HEK293 (cell line): Measurements from ENCODE around the gene TRAF2.

Experiments used
- RBAK ChIP-seq: fragments of 450-650 bp; formaldehyde crosslinking; IDR thresholded peaks from 2 replicates; pipeline ENCODE4 v1.5.1; 2016; ENCODE audit warnings: missing biosample characterization, missing genetic modification characterization
- SP7 ChIP-seq: fragments of 450-650 bp; formaldehyde crosslinking; IDR thresholded peaks from 2 replicates; pipeline ENCODE4 v1.5.1; 2016; ENCODE audit warnings: missing biosample characterization, missing genetic modification characterization
- ZBTB1 ChIP-seq: fragments of 450-650 bp; formaldehyde crosslinking; IDR thresholded peaks from 2 replicates; pipeline ENCODE4 v1.5.1; 2016; ENCODE audit warnings: missing biosample characterization, missing genetic modification characterization
- ZFP3 ChIP-seq: fragments of 450-650 bp; formaldehyde crosslinking; IDR thresholded peaks from 2 replicates; pipeline ENCODE4 v1.5.1; 2016; ENCODE audit warnings: low read depth, missing biosample characterization, missing genetic modification characterization
- ZNF16 ChIP-seq: fragments of 450-650 bp; formaldehyde crosslinking; IDR thresholded peaks from 2 replicates; pipeline ENCODE4 v1.5.1; 2016; ENCODE audit warnings: low read depth, missing biosample characterization, missing genetic modification characterization
- ZNF169 ChIP-seq: fragments of 450-650 bp; formaldehyde crosslinking; IDR thresholded peaks from 2 replicates; pipeline ENCODE4 v1.5.1; 2016; ENCODE audit warnings: missing biosample characterization, missing genetic modification characterization
- ZNF175 ChIP-seq: fragments of 450-650 bp; formaldehyde crosslinking; IDR thresholded peaks from 2 replicates; pipeline ENCODE4 v1.5.1; 2016; ENCODE audit warnings: missing biosample characterization, missing genetic modification characterization
- ZNF639 ChIP-seq: fragments of 450-650 bp; formaldehyde crosslinking; IDR thresholded peaks from 2 replicates; pipeline ENCODE4 v1.5.1; 2016; ENCODE audit warnings: missing biosample characterization, missing genetic modification characterization
- TF ChIP-seq, protein P1 (sequence below): fragments of 450-650 bp; formaldehyde crosslinking; IDR thresholded peaks from 2 replicates; pipeline ENCODE4 v1.5.1; 2016; ENCODE audit warnings: missing biosample characterization, missing genetic modification characterization
- TF ChIP-seq, protein P2 (sequence below): fragments of 450-650 bp; formaldehyde crosslinking; IDR thresholded peaks from 2 replicates; pipeline ENCODE4 v1.5.1; 2016; ENCODE audit warnings: missing biosample characterization, missing genetic modification characterization
- TF ChIP-seq, protein P3 (sequence below): fragments of 450-650 bp; formaldehyde crosslinking; IDR thresholded peaks from 2 replicates; pipeline ENCODE4 v1.5.1; 2016; ENCODE audit warnings: missing biosample characterization, missing genetic modification characterization, low read depth
- TF ChIP-seq, protein P4 (sequence below): fragments of 450-650 bp; formaldehyde crosslinking; IDR thresholded peaks from 2 replicates; pipeline ENCODE4 v1.5.1; 2017; ENCODE audit warnings: missing biosample characterization, mild to moderate bottlenecking, missing genetic modification characterization, moderate library complexity

DNA sequence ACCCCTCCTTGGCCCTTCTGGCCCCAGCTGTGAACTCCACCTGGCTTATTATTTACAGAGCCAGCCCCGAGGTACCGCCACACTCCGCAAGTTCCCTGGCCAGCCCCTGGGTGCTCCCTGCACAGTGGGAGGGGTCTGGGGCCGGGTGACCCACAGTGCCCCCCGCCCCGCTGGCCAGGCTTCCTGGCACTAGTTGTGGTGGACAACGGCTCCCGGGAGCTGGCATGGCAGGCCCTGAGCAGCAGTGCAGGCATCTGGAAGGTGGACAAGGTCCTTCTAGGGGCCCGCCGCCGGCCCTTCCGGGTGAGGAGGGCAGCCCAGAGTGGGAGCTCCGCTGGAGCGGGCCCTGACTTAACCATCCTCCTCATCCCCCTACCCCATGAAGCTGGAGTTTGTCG, 30.2 kb upstream of the TRAF2 start:
- TF ChIP-seq ZFP3 (tag by site-specific recombination) (no peak), RBAK (no peak), ZNF639 (tag by site-specific recombination) (no peak), ZNF169 (tag by site-specific recombination) (no peak), ZNF175 (tag by site-specific recombination) (no peak), SP7 (tag by site-specific recombination) (no peak), ZBTB1 (no peak), ZNF16 (no peak)
- TF ChIP-seq, protein P1, sequence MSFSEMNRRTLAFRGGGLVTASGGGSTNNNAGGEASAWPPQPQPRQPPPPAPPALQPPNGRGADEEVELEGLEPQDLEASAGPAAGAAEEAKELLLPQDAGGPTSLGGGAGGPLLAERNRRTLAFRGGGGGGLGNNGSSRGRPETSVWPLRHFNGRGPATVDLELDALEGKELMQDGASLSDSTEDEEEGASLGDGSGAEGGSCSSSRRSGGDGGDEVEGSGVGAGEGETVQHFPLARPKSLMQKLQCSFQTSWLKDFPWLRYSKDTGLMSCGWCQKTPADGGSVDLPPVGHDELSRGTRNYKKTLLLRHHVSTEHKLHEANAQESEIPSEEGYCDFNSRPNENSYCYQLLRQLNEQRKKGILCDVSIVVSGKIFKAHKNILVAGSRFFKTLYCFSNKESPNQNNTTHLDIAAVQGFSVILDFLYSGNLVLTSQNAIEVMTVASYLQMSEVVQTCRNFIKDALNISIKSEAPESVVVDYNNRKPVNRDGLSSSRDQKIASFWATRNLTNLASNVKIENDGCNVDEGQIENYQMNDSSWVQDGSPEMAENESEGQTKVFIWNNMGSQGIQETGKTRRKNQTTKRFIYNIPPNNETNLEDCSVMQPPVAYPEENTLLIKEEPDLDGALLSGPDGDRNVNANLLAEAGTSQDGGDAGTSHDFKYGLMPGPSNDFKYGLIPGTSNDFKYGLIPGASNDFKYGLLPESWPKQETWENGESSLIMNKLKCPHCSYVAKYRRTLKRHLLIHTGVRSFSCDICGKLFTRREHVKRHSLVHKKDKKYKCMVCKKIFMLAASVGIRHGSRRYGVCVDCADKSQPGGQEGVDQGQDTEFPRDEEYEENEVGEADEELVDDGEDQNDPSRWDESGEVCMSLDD (tag by site-specific recombination), result no peak
- TF ChIP-seq, protein P2, sequence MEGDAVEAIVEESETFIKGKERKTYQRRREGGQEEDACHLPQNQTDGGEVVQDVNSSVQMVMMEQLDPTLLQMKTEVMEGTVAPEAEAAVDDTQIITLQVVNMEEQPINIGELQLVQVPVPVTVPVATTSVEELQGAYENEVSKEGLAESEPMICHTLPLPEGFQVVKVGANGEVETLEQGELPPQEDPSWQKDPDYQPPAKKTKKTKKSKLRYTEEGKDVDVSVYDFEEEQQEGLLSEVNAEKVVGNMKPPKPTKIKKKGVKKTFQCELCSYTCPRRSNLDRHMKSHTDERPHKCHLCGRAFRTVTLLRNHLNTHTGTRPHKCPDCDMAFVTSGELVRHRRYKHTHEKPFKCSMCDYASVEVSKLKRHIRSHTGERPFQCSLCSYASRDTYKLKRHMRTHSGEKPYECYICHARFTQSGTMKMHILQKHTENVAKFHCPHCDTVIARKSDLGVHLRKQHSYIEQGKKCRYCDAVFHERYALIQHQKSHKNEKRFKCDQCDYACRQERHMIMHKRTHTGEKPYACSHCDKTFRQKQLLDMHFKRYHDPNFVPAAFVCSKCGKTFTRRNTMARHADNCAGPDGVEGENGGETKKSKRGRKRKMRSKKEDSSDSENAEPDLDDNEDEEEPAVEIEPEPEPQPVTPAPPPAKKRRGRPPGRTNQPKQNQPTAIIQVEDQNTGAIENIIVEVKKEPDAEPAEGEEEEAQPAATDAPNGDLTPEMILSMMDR (tag by site-specific recombination), result no peak
- TF ChIP-seq, protein P3, sequence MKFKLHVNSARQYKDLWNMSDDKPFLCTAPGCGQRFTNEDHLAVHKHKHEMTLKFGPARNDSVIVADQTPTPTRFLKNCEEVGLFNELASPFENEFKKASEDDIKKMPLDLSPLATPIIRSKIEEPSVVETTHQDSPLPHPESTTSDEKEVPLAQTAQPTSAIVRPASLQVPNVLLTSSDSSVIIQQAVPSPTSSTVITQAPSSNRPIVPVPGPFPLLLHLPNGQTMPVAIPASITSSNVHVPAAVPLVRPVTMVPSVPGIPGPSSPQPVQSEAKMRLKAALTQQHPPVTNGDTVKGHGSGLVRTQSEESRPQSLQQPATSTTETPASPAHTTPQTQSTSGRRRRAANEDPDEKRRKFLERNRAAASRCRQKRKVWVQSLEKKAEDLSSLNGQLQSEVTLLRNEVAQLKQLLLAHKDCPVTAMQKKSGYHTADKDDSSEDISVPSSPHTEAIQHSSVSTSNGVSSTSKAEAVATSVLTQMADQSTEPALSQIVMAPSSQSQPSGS (tag by site-specific recombination), result no peak
- TF ChIP-seq, protein P4, sequence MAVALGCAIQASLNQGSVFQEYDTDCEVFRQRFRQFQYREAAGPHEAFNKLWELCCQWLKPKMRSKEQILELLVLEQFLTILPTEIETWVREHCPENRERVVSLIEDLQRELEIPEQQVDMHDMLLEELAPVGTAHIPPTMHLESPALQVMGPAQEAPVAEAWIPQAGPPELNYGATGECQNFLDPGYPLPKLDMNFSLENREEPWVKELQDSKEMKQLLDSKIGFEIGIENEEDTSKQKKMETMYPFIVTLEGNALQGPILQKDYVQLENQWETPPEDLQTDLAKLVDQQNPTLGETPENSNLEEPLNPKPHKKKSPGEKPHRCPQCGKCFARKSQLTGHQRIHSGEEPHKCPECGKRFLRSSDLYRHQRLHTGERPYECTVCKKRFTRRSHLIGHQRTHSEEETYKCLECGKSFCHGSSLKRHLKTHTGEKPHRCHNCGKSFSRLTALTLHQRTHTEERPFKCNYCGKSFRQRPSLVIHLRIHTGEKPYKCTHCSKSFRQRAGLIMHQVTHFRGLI (tag by site-specific recombination), result no peak
